ENCODE results near the gene C19orf12.

The C19orf12 gene

GRCh38 chr19:29714953-29715700 is at the start of gene C19orf12:
Gene C19orf12, minus strand, starts transcription at chr19:29715261. Its CDS starts 6,848 bp downstream, at chr19:29708413.
- TF ChIP-seq CTCF (conservative IDR thresholded peaks at IDR 0.05; ENCODE audit: low read depth, low read length): no peak
- H3K4me3 ChIP-seq (ENCODE audit: low read depth, low read length): peak within 1 kb of the TSS; percentile 82
- DNase-seq (ENCODE audit: low read depth): peak; percentile 30

GRCh38 chr19:29764361-29764760 is 49.3 kb upstream of the C19orf12 start:
- TF ChIP-seq CTCF (conservative IDR thresholded peaks at IDR 0.05; ENCODE audit: low read depth, low read length): no peak
- DNase-seq (ENCODE audit: low read depth): no peak
- no peak overlapping the region for H3K4me3 ChIP-seq (ENCODE audit: low read depth, low read length)

- no peak for DNase-seq (ENCODE audit: low read depth)
- TF ChIP-seq CTCF (conservative IDR thresholded peaks at IDR 0.05; ENCODE audit: low read depth, low read length): no peak
- no peak overlapping the region for H3K4me3 ChIP-seq (ENCODE audit: low read depth, low read length)
These were observed 48.1 kb upstream of the C19orf12 start for GRCh38 chr19:29763196-29763595.

- TF ChIP-seq CTCF (conservative IDR thresholded peaks at IDR 0.05; ENCODE audit: low read depth, low read length): no peak
- no peak for DNase-seq (ENCODE audit: low read depth)
- no peak overlapping the region for H3K4me3 ChIP-seq (ENCODE audit: low read depth, low read length)
These were observed 46.6 kb upstream of the C19orf12 start for GRCh38 chr19:29761575-29762232.

GRCh38 chr19:29760752-29761502 is 45.9 kb upstream of the C19orf12 start:
- TF ChIP-seq CTCF (conservative IDR thresholded peaks at IDR 0.05; ENCODE audit: low read depth, low read length): no peak
- no peak for DNase-seq (ENCODE audit: low read depth)
- no peak overlapping the region for H3K4me3 ChIP-seq (ENCODE audit: low read depth, low read length)

- H3K4me3 ChIP-seq (ENCODE audit: low read depth, low read length): no peak overlapping the region
- TF ChIP-seq CTCF (conservative IDR thresholded peaks at IDR 0.05; ENCODE audit: low read depth, low read length): no peak
- DNase-seq (ENCODE audit: low read depth): no peak
These were observed 44.3 kb upstream of the C19orf12 start for GRCh38 chr19:29759359-29759758.

All from choroid plexus epithelial cell (primary cell).